DMS79 (cell line): ENCODE data around the gene SRGAP1.
"Not testable (repeated sequence)": the region's sequence is repeated elsewhere in the genome, so short reads cannot be mapped to it uniquely, and the experiment has no call there.

Experiments
- DNase-seq: peaks from one replicate; lab custom pipeline; 2025; lab: John Stamatoyannopoulos, UW

The SRGAP1 gene

GRCh38 chr12:64170730-64171129 is 326.2 kb downstream of the SRGAP1 start:
- no peak for DNase-seq

GRCh38 chr12:64171715-64172114 is 327.2 kb downstream of the SRGAP1 start:
- no peak for DNase-seq

- DNase-seq, result no peak
These were observed 327.9 kb downstream of the SRGAP1 start for GRCh38 chr12:64172143-64172970.

- DNase-seq, result no peak
These were observed 329.0 kb downstream of the SRGAP1 start for GRCh38 chr12:64173456-64173855.

GRCh38 chr12:64175254-64175945 is 330.9 kb downstream of the SRGAP1 start:
- DNase-seq, result no peak

GRCh38 chr12:64177001-64177400 is 332.5 kb downstream of the SRGAP1 start:
- DNase-seq, result no peak

- no peak for DNase-seq
These were observed 333.6 kb downstream of the SRGAP1 start for GRCh38 chr12:64178122-64178521.

- no peak for DNase-seq
These were observed 336.5 kb downstream of the SRGAP1 start for GRCh38 chr12:64180951-64181350.

- no peak for DNase-seq
These were observed 337.2 kb downstream of the SRGAP1 start for GRCh38 chr12:64181430-64182291.

GRCh38 chr12:64184216-64184615 is 339.7 kb downstream of the SRGAP1 start:
- no peak for DNase-seq

GRCh38 chr12:64186789-64187188 is 342.3 kb downstream of the SRGAP1 start:
- DNase-seq, result no peak

- no peak for DNase-seq
These were observed 342.9 kb downstream of the SRGAP1 start for GRCh38 chr12:64187370-64187769.

- DNase-seq, result no peak
These were observed 343.3 kb downstream of the SRGAP1 start for GRCh38 chr12:64187794-64188193.

- no peak for DNase-seq
These were observed 345.0 kb downstream of the SRGAP1 start for GRCh38 chr12:64189530-64189929.

GRCh38 chr12:64190140-64190539 is 345.6 kb downstream of the SRGAP1 start:
- DNase-seq, result no peak

- no peak for DNase-seq
These were observed 348.3 kb downstream of the SRGAP1 start for GRCh38 chr12:64192644-64193444.

- DNase-seq, result no peak
These were observed 349.4 kb downstream of the SRGAP1 start for GRCh38 chr12:64193931-64194330.

GRCh38 chr12:64194333-64195149 is 350.0 kb downstream of the SRGAP1 start:
- no peak for DNase-seq

- DNase-seq, result not testable (repeated sequence)
These were observed 351.3 kb downstream of the SRGAP1 start for GRCh38 chr12:64195841-64196240.

GRCh38 chr12:64203036-64203435 is 358.5 kb downstream of the SRGAP1 start:
- no peak for DNase-seq

- DNase-seq, result no peak
These were observed 359.3 kb downstream of the SRGAP1 start for GRCh38 chr12:64203775-64204174.
